Hepatocyte (in vitro differentiated cells): Measurements from ENCODE around the gene MACC1. TPM values are rescaled to one million over a fixed set of nuclear protein-coding genes. Genes with fewer than 3 reads are reported as not detected.

Experiments used
- DNase-seq: peaks from one replicate; pipeline ENCODE4 v3.0.0-alpha.2; 2016; ENCODE audit warnings: low spot score
- H2AFZ ChIP-seq: fragments of 200-600 bp; sonication (generic); 2 replicates; pipeline ENCODE4 v1.6.0; 2016; ENCODE audit warnings: antibody characterized with exemption, mild to moderate bottlenecking
- H3K27ac ChIP-seq: fragments of 200-600 bp; sonication (generic); 2 replicates; pipeline ENCODE4 v1.5.1; 2016; ENCODE audit warnings: mild to moderate bottlenecking
- H3K27me3 ChIP-seq: fragments of 200-600 bp; sonication (generic); 2 replicates; pipeline ENCODE4 v1.6.1; 2016
- H3K36me3 ChIP-seq: fragments of 200-600 bp; sonication (generic); replicated peaks from 2 replicates; pipeline ENCODE4 v1.5.1; 2016; ENCODE audit warnings: low read depth; ENCODE audit not compliant: insufficient read depth
- H3K4me1 ChIP-seq: fragments of 200-600 bp; sonication (generic); 2 replicates; pipeline ENCODE4 v1.5.1; 2016; ENCODE audit warnings: mild to moderate bottlenecking, moderate library complexity; ENCODE audit not compliant: insufficient read depth
- H3K4me2 ChIP-seq: fragments of 200-600 bp; sonication (generic); 2 replicates; pipeline ENCODE4 v1.6.0; 2016
- H3K4me3 ChIP-seq: fragments of 200-600 bp; sonication (generic); 2 replicates; pipeline ENCODE4 v1.5.1; 2016; ENCODE audit warnings: mild to moderate bottlenecking
- H3K79me2 ChIP-seq: fragments of 200-600 bp; sonication (generic); 2 replicates; pipeline ENCODE4 v1.6.0; 2017; ENCODE audit warnings: mild to moderate bottlenecking
- H3K9me2 ChIP-seq: fragments of 200-600 bp; sonication (generic); replicated peaks from 2 replicates; pipeline ENCODE4 v1.6.0; 2017; ENCODE audit warnings: mild to moderate bottlenecking; ENCODE audit not compliant: insufficient read depth
- H3K9me3 ChIP-seq: fragments of 200-600 bp; sonication (generic); 2 replicates; pipeline ENCODE4 v1.5.1; 2016; ENCODE audit warnings: low read depth, mild to moderate bottlenecking
- H4K20me1 ChIP-seq: fragments of 200-600 bp; sonication (generic); 2 replicates; pipeline ENCODE4 v1.6.0; 2016; ENCODE audit warnings: mild to moderate bottlenecking; ENCODE audit not compliant: insufficient read depth, poor library complexity, severe bottlenecking
- CTCF ChIP-seq: fragments of 200-600 bp; sonication (generic); IDR thresholded peaks from 2 replicates; pipeline ENCODE4 v1.5.1; 2016; ENCODE audit warnings: antibody characterized with exemption, mild to moderate bottlenecking; ENCODE audit not compliant: poor library complexity
- EZH2 ChIP-seq: fragments of 200-600 bp; sonication (generic); IDR thresholded peaks from 2 replicates; pipeline ENCODE4 v1.6.1; 2016; ENCODE audit warnings: antibody characterized with exemption, mild to moderate bottlenecking, borderline replicate concordance
- EZH2phosphoT487 ChIP-seq: fragments of 200-600 bp; sonication (generic); IDR thresholded peaks from one replicate; pipeline ENCODE4 v1.6.1; 2018; ENCODE audit warnings: antibody characterized with exemption, mild to moderate bottlenecking, low read depth, moderate library complexity; ENCODE audit not compliant: unreplicated experiment, severe bottlenecking
- WGBS: methylation state at CpG from one replicate; pipeline ENCODE4 v1.1.6; 2016; ENCODE audit warnings: low lambda C conversion rate; ENCODE audit errors: missing lambda C conversion rate; 5-methylcytosine and 5-hydroxymethylcytosine counted together
- polyA plus RNA-seq: library from polyadenylated mRNA; unstranded; fragments of >200 nt; fragmentation: Nextera tagmentation; extraction: Ambion mirVana; gene quantifications from 2 replicates; pipeline ENCODE4 v1.2.1, GENCODE V29; 2016
- total RNA-seq: library from RNA; depleted of rRNA; stranded (reverse); fragments of >200 nt; gene quantifications from 2 replicates; pipeline ENCODE4 v1.2.3, GENCODE V29; 2014

Gene MACC1
- total and polyA plus RNA-seq, 2 experiments from 2014 or later = 6.9 to 46.0 TPM

- H3K4me1 ChIP-seq = peaks cover 15% of the 10 kb centered on the region
- no peak overlapping the region for H2AFZ ChIP-seq
- no peak overlapping the region for H3K4me2 ChIP-seq
- no peaks in the 10 kb centered on the region for H3K9me3 ChIP-seq
- TF ChIP-seq EZH2phosphoT487 (no peak), EZH2 (no peak), CTCF (no peak)
- H3K9me2 ChIP-seq = no peaks in the 10 kb centered on the region
- no peaks in the 10 kb centered on the region for H3K79me2 ChIP-seq
- no peak overlapping the region for H3K4me3 ChIP-seq
- WGBS = 94% methylated on average over 3 of the region's 3 CpGs
- no peak overlapping the region for H3K27ac ChIP-seq
- H3K27me3 ChIP-seq = no peaks in the 10 kb centered on the region
- H4K20me1 ChIP-seq = no peaks in the 10 kb centered on the region
- DNase-seq = no peak
- H3K36me3 ChIP-seq = no peaks in the 10 kb centered on the region
These were observed 72.4 kb downstream of the MACC1 start for GRCh38 chr7:20144801-20145200.

- no peaks in the 10 kb centered on the region for H3K79me2 ChIP-seq
- WGBS = 75% methylated on average over 4 of the region's 4 CpGs
- peak; percentile 62 for DNase-seq
- no peak for TF ChIP-seq EZH2
- no peak for TF ChIP-seq CTCF
- no peak for TF ChIP-seq EZH2phosphoT487
- no peak overlapping the region for H3K4me3 ChIP-seq
- no peaks in the 10 kb centered on the region for H3K36me3 ChIP-seq
- H3K27me3 ChIP-seq = no peaks in the 10 kb centered on the region
- H2AFZ ChIP-seq = no peak overlapping the region
- no peaks in the 10 kb centered on the region for H3K9me2 ChIP-seq
- no peak overlapping the region for H3K27ac ChIP-seq
- H4K20me1 ChIP-seq = no peaks in the 10 kb centered on the region
- no peak overlapping the region for H3K4me2 ChIP-seq
- H3K9me3 ChIP-seq = no peaks in the 10 kb centered on the region
- peaks cover 6% of the 10 kb centered on the region for H3K4me1 ChIP-seq
These were observed 75.5 kb downstream of the MACC1 start for GRCh38 chr7:20141666-20142065.

- Histone ChIP-seq H3K27me3 (no peaks in the 10 kb centered on the region), H3K9me3 (no peaks in the 10 kb centered on the region), H3K4me3 (no peak overlapping the region), H3K4me1 (no peaks in the 10 kb centered on the region), H2AFZ (no peak overlapping the region), H3K4me2 (no peak overlapping the region), H3K36me3 (no peaks in the 10 kb centered on the region), H3K9me2 (no peaks in the 10 kb centered on the region), H4K20me1 (no peaks in the 10 kb centered on the region), H3K79me2 (no peaks in the 10 kb centered on the region), H3K27ac (peak overlapping the region; percentile 13)
- TF ChIP-seq EZH2phosphoT487 (no peak), EZH2 (no peak), CTCF (no peak)
- 75% methylated on average over 2 of the region's 2 CpGs for WGBS
- DNase-seq = no peak
These were observed 76.2 kb downstream of the MACC1 start for GRCh38 chr7:20141002-20141345.
